CD4-positive, alpha-beta T cell (primary cell): ENCODE results near the gene TMEM44. TPM values are rescaled to one million over a fixed set of nuclear protein-coding genes. Genes with fewer than 3 reads are reported as not detected.
"Not testable (repeated sequence)": the region's sequence is repeated elsewhere in the genome, so short reads cannot be mapped to it uniquely, and the experiment has no call there.

Experiments used
- ATAC-seq: fragments of 200-7000 bp; cut with Tn5 transposase; one replicate; pipeline ENCODE4 v1.10.0; 2022; ENCODE audit warnings: mild to moderate bottlenecking; ENCODE audit not compliant: poor library complexity
- CTCF ChIA-PET: fragments of 350-600 bp; sonication (Branson Sonifier 250); formaldehyde crosslinking; loops from one replicate; lab custom pipeline; 2021; ENCODE audit warnings: antibody characterized with exemption, inconsistent platforms; lab: Charles Lee
- POLR2A ChIA-PET: fragments of 350-600 bp; sonication (Branson Sonifier 250); formaldehyde crosslinking; loops from one replicate; lab custom pipeline; 2021; ENCODE audit warnings: antibody characterized with exemption, inconsistent platforms; lab: Charles Lee
- DNase-seq, 14 experiments: peaks; one replicate each; pipeline ENCODE4 v3.0.0-alpha.2; 2013 to 2020; ENCODE audit warnings: mixed read lengths in 2 of 14
- H3K27ac ChIP-seq, 2 donors: one replicate each; pipeline versions ENCODE4 v1.5.1 to v1.7.0; 2013; ENCODE audit warnings: low read length in 2 of 2, low read depth in 1 of 2, mild to moderate bottlenecking in 1 of 2
- H3K27me3 ChIP-seq, 2 experiments: 1 replicate in 1 of 2; 2 replicates in 1 of 2; pipeline versions ENCODE4 v1.6.1 to v1.7.0; 2013; ENCODE audit warnings: low read length in 2 of 2, control low read depth in 1 of 2, mild to moderate bottlenecking in 1 of 2, moderate library complexity in 1 of 2; ENCODE audit not compliant: insufficient read depth in 2 of 2, control insufficient read depth in 1 of 2
- H3K36me3 ChIP-seq: one replicate; pipeline ENCODE4 v1.6.1; 2013; ENCODE audit warnings: low read length, control low read depth; ENCODE audit not compliant: insufficient read depth
- H3K4me1 ChIP-seq: one replicate; pipeline ENCODE4 v1.6.1; 2013; ENCODE audit warnings: low read length, control low read depth; ENCODE audit not compliant: insufficient read depth
- H3K4me3 ChIP-seq: one replicate; pipeline ENCODE4 v1.5.1; 2013; ENCODE audit warnings: mild to moderate bottlenecking, low read length, moderate library complexity
- H3K9me3 ChIP-seq, 2 experiments: 1 replicate in 1 of 2; 2 replicates in 1 of 2; pipeline versions ENCODE4 v1.6.1 to v1.7.0; 2013; ENCODE audit warnings: low read length in 2 of 2, mild to moderate bottlenecking in 2 of 2, control low read depth in 1 of 2, moderate library complexity in 1 of 2; ENCODE audit not compliant: control insufficient read depth in 1 of 2, insufficient read depth in 1 of 2
- H3K27ac Mint-ChIP-seq: one replicate; pipeline ENCODE4 v1.8.0; 2020; ENCODE audit warnings: mixed read lengths
- H3K27me3 Mint-ChIP-seq: one replicate; pipeline ENCODE4 v1.8.0; 2021; ENCODE audit warnings: mixed read lengths
- H3K36me3 Mint-ChIP-seq: one replicate; pipeline ENCODE4 v1.8.0; 2021; ENCODE audit warnings: low read depth, mixed read lengths
- H3K4me1 Mint-ChIP-seq: one replicate; pipeline ENCODE4 v1.8.0; 2021; ENCODE audit warnings: low read depth, mixed read lengths
- H3K4me3 Mint-ChIP-seq: one replicate; pipeline ENCODE4 v1.8.0; 2020; ENCODE audit warnings: mild to moderate bottlenecking, mixed read lengths
- H3K9me3 Mint-ChIP-seq: one replicate; pipeline ENCODE4 v1.8.0; 2020; ENCODE audit warnings: mixed read lengths
- intact Hi-C, 2 experiments: fragments of 100-400 bp; cut with DNase I in 1 of 2; cut with micrococcal nuclease in 1 of 2; formaldehyde crosslinking; loops; one replicate each; pipeline versions ENCODE4 v1.15.1 to v1.9.0; 2023 to 2025; cut with DNase I, micrococcal nuclease
- total RNA-seq, 174 experiments: library from RNA in 2 of 174; stranded (reverse) in 2 of 174; gene quantifications; one replicate each; pipeline ENCODE4 v1.2.3 and lab custom pipeline; 2021 to 2026
- TF ChIP-seq, protein P1 (sequence below): fragments of 200-600 bp; IDR thresholded peaks from one replicate; pipeline ENCODE4 v1.8.0; 2022; ENCODE audit warnings: antibody characterized with exemption, mild to moderate bottlenecking

Gene TMEM44
- total RNA-seq, 2 experiments from 2014 or later, result 0.98 to 1.1 TPM

DNA sequence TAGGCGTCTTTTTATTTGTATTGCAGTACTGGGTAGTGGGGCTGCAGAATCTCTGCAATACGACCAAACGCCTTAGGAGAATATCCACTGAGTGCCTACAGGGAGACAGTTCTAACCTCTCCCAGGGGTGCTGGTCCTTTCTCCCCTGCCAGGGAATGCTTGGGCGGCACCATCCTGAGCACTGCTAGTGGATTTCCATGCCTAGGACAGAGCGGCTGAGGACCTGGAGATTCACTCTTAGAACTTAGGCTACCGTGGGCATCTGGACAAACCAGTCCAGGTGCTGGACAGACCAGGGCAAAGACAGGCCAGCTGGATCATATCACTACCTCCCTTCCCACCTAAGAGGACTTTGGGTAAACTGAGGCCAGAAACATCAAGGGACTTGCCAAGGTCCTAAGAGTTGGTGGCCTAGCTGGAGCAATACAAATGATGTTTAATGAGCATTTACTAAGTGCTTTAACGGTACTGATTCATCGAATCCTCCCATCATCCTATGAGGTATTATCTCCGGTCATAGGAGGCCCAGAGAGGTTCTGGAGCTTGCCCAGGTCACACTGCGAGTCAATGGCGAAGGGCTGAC lies 902 bp downstream of the TMEM44 start:
- peak in 1 of 14 experiments; percentile 10 for DNase-seq
- intact Hi-C loops, result no loop called here
- Histone ChIP-seq H3K36me3 (no peaks in the 10 kb centered on the region), H3K9me3 (no peaks in the 10 kb centered on the region), H3K4me3 (peak overlapping the region; percentile 58), H3K27me3 (no peaks in the 10 kb centered on the region), H3K4me1 (peaks cover 14% of the 10 kb centered on the region), H3K27ac (no peak overlapping the region)
- Mint-ChIP-seq H3K4me3 (peak overlapping the region; percentile 85), H3K4me1 (peaks cover 6% of the 10 kb centered on the region), H3K27ac (no peak overlapping the region), H3K36me3 (no peaks in the 10 kb centered on the region), H3K27me3 (no peaks in the 10 kb centered on the region), H3K9me3 (no peaks in the 10 kb centered on the region)
- POLR2A ChIA-PET, result interaction anchor here (0.7 kb wide), 1 partner anchor 53 kb away, joined by 3 read pairs; the partner anchor contains the start of gene FAM43A
- TF ChIP-seq, protein P1, sequence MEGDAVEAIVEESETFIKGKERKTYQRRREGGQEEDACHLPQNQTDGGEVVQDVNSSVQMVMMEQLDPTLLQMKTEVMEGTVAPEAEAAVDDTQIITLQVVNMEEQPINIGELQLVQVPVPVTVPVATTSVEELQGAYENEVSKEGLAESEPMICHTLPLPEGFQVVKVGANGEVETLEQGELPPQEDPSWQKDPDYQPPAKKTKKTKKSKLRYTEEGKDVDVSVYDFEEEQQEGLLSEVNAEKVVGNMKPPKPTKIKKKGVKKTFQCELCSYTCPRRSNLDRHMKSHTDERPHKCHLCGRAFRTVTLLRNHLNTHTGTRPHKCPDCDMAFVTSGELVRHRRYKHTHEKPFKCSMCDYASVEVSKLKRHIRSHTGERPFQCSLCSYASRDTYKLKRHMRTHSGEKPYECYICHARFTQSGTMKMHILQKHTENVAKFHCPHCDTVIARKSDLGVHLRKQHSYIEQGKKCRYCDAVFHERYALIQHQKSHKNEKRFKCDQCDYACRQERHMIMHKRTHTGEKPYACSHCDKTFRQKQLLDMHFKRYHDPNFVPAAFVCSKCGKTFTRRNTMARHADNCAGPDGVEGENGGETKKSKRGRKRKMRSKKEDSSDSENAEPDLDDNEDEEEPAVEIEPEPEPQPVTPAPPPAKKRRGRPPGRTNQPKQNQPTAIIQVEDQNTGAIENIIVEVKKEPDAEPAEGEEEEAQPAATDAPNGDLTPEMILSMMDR, result no peak
- CTCF ChIA-PET, result no interaction called here
- ATAC-seq, result no peak

DNA sequence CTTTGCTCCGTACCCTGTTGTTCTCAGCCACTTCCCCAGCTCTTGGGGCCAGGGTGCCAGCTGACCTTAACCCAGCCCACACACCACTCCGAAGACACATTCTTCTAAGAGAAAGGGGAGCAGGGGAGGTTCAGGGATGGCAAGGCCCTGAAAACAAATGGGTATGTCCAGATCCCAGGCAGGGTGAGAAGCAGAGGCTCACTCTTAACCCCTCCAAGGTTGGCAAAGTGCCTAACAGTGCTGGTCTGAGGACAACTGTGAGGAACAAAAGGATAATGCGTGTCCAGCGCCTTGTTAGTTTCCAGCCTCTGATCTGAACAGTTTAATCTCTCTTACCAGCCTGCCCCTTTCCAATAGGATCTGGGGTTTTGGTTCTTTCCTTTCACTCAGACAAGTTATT lies 1.5 kb downstream of the TMEM44 start:
- Histone ChIP-seq H3K4me3 (no peak overlapping the region), H3K27ac (no peak overlapping the region), H3K36me3 (no peaks in the 10 kb centered on the region), H3K4me1 (peaks cover 14% of the 10 kb centered on the region), H3K9me3 (no peaks in the 10 kb centered on the region), H3K27me3 (no peaks in the 10 kb centered on the region)
- peaks cover 5% of the 10 kb centered on the region for H3K4me1 Mint-ChIP-seq
- ChIA-PET CTCF (no interaction called here), POLR2A (no interaction called here)
- H3K27me3 Mint-ChIP-seq, result no peaks in the 10 kb centered on the region
- peak in 1 of 14 experiments; percentile 2 for DNase-seq
- intact Hi-C loops, result no loop called here
- H3K27ac Mint-ChIP-seq, result no peak overlapping the region
- ATAC-seq, result no peak
- no peaks in the 10 kb centered on the region for H3K9me3 Mint-ChIP-seq
- peak overlapping the region; percentile 85 for H3K4me3 Mint-ChIP-seq
- TF ChIP-seq, protein P1, result no peak
- no peaks in the 10 kb centered on the region for H3K36me3 Mint-ChIP-seq

DNA sequence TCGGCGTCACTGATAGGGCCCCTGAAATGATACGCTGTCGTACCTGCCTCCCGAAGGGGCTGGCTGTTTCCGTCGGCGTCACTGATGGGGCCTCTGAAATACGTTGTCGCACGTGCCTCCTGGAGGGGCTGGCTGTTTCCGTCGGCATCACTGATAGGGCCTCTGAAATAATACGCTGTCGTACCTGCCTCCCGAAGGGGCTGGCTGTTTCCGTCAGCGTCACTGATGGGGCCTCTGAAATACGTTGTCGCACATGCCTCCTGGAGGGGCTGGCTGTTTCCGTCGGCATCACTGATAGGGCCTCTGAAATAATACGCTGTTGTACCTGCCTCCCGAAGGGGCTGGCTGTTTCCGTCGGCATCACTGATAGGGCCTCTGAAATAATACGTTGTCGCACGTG lies 2.5 kb downstream of the TMEM44 start:
- H3K36me3 ChIP-seq, H3K27ac Mint-ChIP-seq, H3K27ac ChIP-seq, ATAC-seq, H3K27me3 ChIP-seq, H3K36me3 Mint-ChIP-seq, H3K9me3 ChIP-seq, H3K4me3 ChIP-seq, H3K4me1 Mint-ChIP-seq, intact Hi-C loops, H3K9me3 Mint-ChIP-seq, H3K27me3 Mint-ChIP-seq, DNase-seq, POLR2A ChIA-PET, CTCF ChIA-PET, H3K4me3 Mint-ChIP-seq: not testable (repeated sequence)
- H3K4me1 ChIP-seq, result peaks cover 14% of the 10 kb centered on the region

DNA sequence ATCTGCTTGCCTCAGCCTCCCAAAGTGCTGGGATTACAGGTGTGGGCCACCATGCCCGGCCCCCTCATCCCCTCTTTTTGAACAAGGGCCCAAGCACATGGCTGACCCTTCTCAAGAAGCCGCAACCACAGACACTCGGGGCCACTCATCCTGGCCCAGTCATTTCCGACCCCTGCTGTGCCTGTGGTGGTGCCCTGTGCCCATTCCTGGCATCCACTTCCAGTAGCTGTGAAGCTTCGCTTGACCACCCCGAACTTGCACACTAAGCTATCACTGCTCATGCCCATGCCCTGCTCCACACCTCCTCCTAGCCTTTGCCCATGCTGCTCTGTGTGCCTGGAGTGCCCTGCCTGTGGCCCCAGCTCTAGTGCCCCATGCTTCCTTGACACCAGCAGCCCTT lies 8.3 kb downstream of the TMEM44 start:
- Mint-ChIP-seq H3K9me3 (no peaks in the 10 kb centered on the region), H3K4me3 (no peak overlapping the region), H3K27ac (no peak overlapping the region), H3K27me3 (no peaks in the 10 kb centered on the region), H3K36me3 (no peaks in the 10 kb centered on the region), H3K4me1 (no peaks in the 10 kb centered on the region)
- no peak overlapping the region for H3K4me3 ChIP-seq
- TF ChIP-seq, protein P1, result no peak
- DNase-seq (no peak), ATAC-seq (no peak)
- no peaks in the 10 kb centered on the region for H3K9me3 ChIP-seq
- H3K36me3 ChIP-seq, result no peaks in the 10 kb centered on the region
- CTCF ChIA-PET, result no interaction called here
- intact Hi-C loops, result no loop called here
- POLR2A ChIA-PET, result no interaction called here
- H3K27me3 ChIP-seq, result no peaks in the 10 kb centered on the region
- H3K27ac ChIP-seq, result no peak overlapping the region
- H3K4me1 ChIP-seq, result no peaks in the 10 kb centered on the region
